Forelimb muscle (tissue), 1 donor: ENCODE data around the gene SPN. TPM values are rescaled to one million over a fixed set of nuclear protein-coding genes. Genes with fewer than 3 reads are reported as not detected.
"Not testable (repeated sequence)": the region's sequence is repeated elsewhere in the genome, so short reads cannot be mapped to it uniquely, and the experiment has no call there.

Experiments used
- DNase-seq: peaks from one replicate; pipeline ENCODE4 v3.0.0-alpha.2; 2013; ENCODE audit warnings: low read depth
- polyA plus RNA-seq: library from polyadenylated mRNA; unstranded; fragments of 120-200 nt; gene quantifications from one replicate; pipeline ENCODE4 v1.2.1, GENCODE V29; 2013; ENCODE audit not compliant: insufficient read length

The SPN gene
- polyA plus RNA-seq, 1 donor, result 1.0 TPM

GRCh38 chr16:29645694-29646187, 17.3 kb upstream of the SPN start:
- DNase-seq, result no peak

- no peak for DNase-seq
Observed at GRCh38 chr16:29646947-29647346, 16.1 kb upstream of the SPN start.

GRCh38 chr16:29649588-29650494, 13.2 kb upstream of the SPN start:
- DNase-seq, result no peak

- DNase-seq, result no peak
Observed at GRCh38 chr16:29650771-29651170, 12.3 kb upstream of the SPN start.

- DNase-seq, result no peak
Observed at GRCh38 chr16:29651774-29652349, 11.2 kb upstream of the SPN start.

- DNase-seq, result no peak
Observed at GRCh38 chr16:29653471-29653870, 9.6 kb upstream of the SPN start.

GRCh38 chr16:29653890-29654289, 9.2 kb upstream of the SPN start:
- not testable (repeated sequence) for DNase-seq

- no peak for DNase-seq
Observed at GRCh38 chr16:29656688-29657523, 6.1 kb upstream of the SPN start.

GRCh38 chr16:29658705-29659104, 4.3 kb upstream of the SPN start:
- DNase-seq, result no peak

- DNase-seq, result no peak
Observed at GRCh38 chr16:29662000-29662728, 883 bp upstream of the SPN start.

GRCh38 chr16:29662729-29663015, 375 bp upstream of the SPN start:
- DNase-seq, result no peak

GRCh38 chr16:29663807-29664090, 702 bp downstream of the SPN start:
- DNase-seq, result no peak

- no peak for DNase-seq
Observed at GRCh38 chr16:29664091-29664921, 1.3 kb downstream of the SPN start.

GRCh38 chr16:29665294-29666077, 2.4 kb downstream of the SPN start:
- DNase-seq, result no peak

- DNase-seq, result not testable (repeated sequence)
Observed at GRCh38 chr16:29667322-29667610, 4.2 kb downstream of the SPN start.

GRCh38 chr16:29667755-29668154, 4.7 kb downstream of the SPN start:
- DNase-seq, result no peak

GRCh38 chr16:29668267-29668666, 5.2 kb downstream of the SPN start:
- no peak for DNase-seq

GRCh38 chr16:29673501-29673900, 10.5 kb downstream of the SPN start:
- no peak for DNase-seq

- no peak for DNase-seq
Observed at GRCh38 chr16:29674188-29674587, 11.1 kb downstream of the SPN start.
